WTC11 (cell line): ENCODE measurements around the gene TRPV2. TPM values are rescaled to one million over a fixed set of nuclear protein-coding genes. Genes with fewer than 3 reads are reported as not detected.

Source experiments
- ATAC-seq: fragments of 200-7000 bp; cut with Tn5 transposase; 2 replicates; pipeline ENCODE4 v1.10.0; 2021; ENCODE audit warnings: mild to moderate bottlenecking, moderate library complexity
- CTCF ChIA-PET: fragments of 300-600 bp; sonication (Branson Sonifier 250); formaldehyde crosslinking; loops from one replicate; lab custom pipeline; 2021; ENCODE audit warnings: antibody characterized with exemption; lab: Charles Lee
- POLR2A ChIA-PET: fragments of 350-600 bp; sonication (Branson Sonifier 250); formaldehyde crosslinking; loops from one replicate; lab custom pipeline; 2021; ENCODE audit warnings: antibody characterized with exemption; lab: Charles Lee
- DNase-seq: peaks from one replicate; pipeline ENCODE4 v3.0.0; 2021; ENCODE audit warnings: low spot score
- H3K27ac Mint-ChIP-seq: 2 replicates; pipeline ENCODE4 v1.8.0; 2021; ENCODE audit warnings: mixed read lengths
- H3K27me3 Mint-ChIP-seq: 2 replicates; pipeline ENCODE4 v1.8.0; 2021; ENCODE audit warnings: low read depth, mild to moderate bottlenecking, moderate library complexity, mixed read lengths
- H3K36me3 Mint-ChIP-seq: 2 replicates; pipeline ENCODE4 v1.8.0; 2021; ENCODE audit warnings: mixed read lengths
- H3K4me1 Mint-ChIP-seq: 2 replicates; pipeline ENCODE4 v1.8.0; 2022; ENCODE audit warnings: mixed read lengths
- H3K4me3 Mint-ChIP-seq: 2 replicates; pipeline ENCODE4 v1.8.0; 2021; ENCODE audit warnings: mild to moderate bottlenecking, moderate library complexity, mixed read lengths
- H3K9me3 Mint-ChIP-seq: 2 replicates; pipeline ENCODE4 v1.8.0; 2021; ENCODE audit warnings: mixed read lengths
- CREM ChIP-seq: sonication (generic); formaldehyde crosslinking; IDR thresholded peaks from 2 replicates; pipeline ENCODE4 v1.8.1; 2022; ENCODE audit warnings: mild to moderate bottlenecking, missing genetic modification reagents, moderate library complexity
- ETV6 ChIP-seq: sonication (generic); formaldehyde crosslinking; IDR thresholded peaks from 2 replicates; pipeline ENCODE4 v1.8.1; 2022; ENCODE audit warnings: mild to moderate bottlenecking, missing genetic modification reagents
- HMGA2 ChIP-seq: fragments of 250-450 bp; sonication (Bioruptor Pico); IDR thresholded peaks from 2 replicates; pipeline ENCODE4 v1.4.0; 2021; ENCODE audit warnings: mild to moderate bottlenecking, moderate library complexity
- MXD4 ChIP-seq: fragments of 250-450 bp; sonication (Bioruptor Pico); IDR thresholded peaks from 2 replicates; pipeline ENCODE4 v1.8.0; 2021; ENCODE audit warnings: mild to moderate bottlenecking, moderate library complexity, borderline replicate concordance
- NFYB ChIP-seq: sonication (generic); formaldehyde crosslinking; conservative IDR thresholded peaks from 2 replicates; pipeline ENCODE4 v1.8.0; 2022; ENCODE audit warnings: low read depth, missing genetic modification reagents
- NR1H2 ChIP-seq: sonication (generic); formaldehyde crosslinking; IDR thresholded peaks from 2 replicates; pipeline ENCODE4 v1.9.0; 2021; ENCODE audit warnings: mild to moderate bottlenecking, moderate library complexity, missing genetic modification reagents
- RELA ChIP-seq: sonication (generic); formaldehyde crosslinking; IDR thresholded peaks from 2 replicates; pipeline ENCODE4 v1.8.1; 2022; ENCODE audit warnings: missing genetic modification reagents, mild to moderate bottlenecking, borderline replicate concordance
- SMAD3 ChIP-seq: sonication (generic); formaldehyde crosslinking; IDR thresholded peaks from 2 replicates; pipeline ENCODE4 v1.8.0; 2022; ENCODE audit warnings: missing genetic modification reagents, mild to moderate bottlenecking, borderline replicate concordance
- STAT6 ChIP-seq: sonication (generic); formaldehyde crosslinking; conservative IDR thresholded peaks from 2 replicates; pipeline ENCODE4 v1.8.1; 2023; ENCODE audit warnings: mild to moderate bottlenecking, low read depth, missing genetic modification reagents, moderate library complexity
- USF1 ChIP-seq: sonication (generic); formaldehyde crosslinking; IDR thresholded peaks from 2 replicates; pipeline ENCODE4 v1.8.0; 2022; ENCODE audit warnings: mild to moderate bottlenecking, missing genetic modification reagents
- ZBTB43 ChIP-seq: sonication (generic); formaldehyde crosslinking; IDR thresholded peaks from 2 replicates; pipeline ENCODE4 v1.8.1; 2023; ENCODE audit warnings: mild to moderate bottlenecking, missing genetic modification reagents
- ZMAT4 ChIP-seq: fragments of 250-450 bp; sonication (Bioruptor Pico); IDR thresholded peaks from 2 replicates; pipeline ENCODE4 v1.9.0; 2021; ENCODE audit warnings: mild to moderate bottlenecking
- ZNF232 ChIP-seq: sonication (generic); formaldehyde crosslinking; IDR thresholded peaks from 2 replicates; pipeline ENCODE4 v1.8.0; 2022; ENCODE audit warnings: mild to moderate bottlenecking, missing genetic modification reagents
- ZNF281 ChIP-seq: sonication (generic); formaldehyde crosslinking; IDR thresholded peaks from 2 replicates; pipeline ENCODE4 v1.8.0; 2023; ENCODE audit warnings: mild to moderate bottlenecking, missing genetic modification reagents
- ZNF317 ChIP-seq: sonication (generic); formaldehyde crosslinking; IDR thresholded peaks from 2 replicates; pipeline ENCODE4 v1.8.1; 2023; ENCODE audit warnings: low read depth, mild to moderate bottlenecking, moderate library complexity, missing genetic modification reagents, borderline replicate concordance
- ZNF532 ChIP-seq: fragments of 250-450 bp; sonication (Bioruptor Pico); IDR thresholded peaks from 2 replicates; pipeline ENCODE4 v1.9.0; 2021; ENCODE audit warnings: mild to moderate bottlenecking, borderline replicate concordance
- total RNA-seq: library from RNA; stranded (reverse); gene quantifications from 3 replicates; pipeline ENCODE4 v1.2.3, GENCODE V29; 2021

The TRPV2 gene
- total RNA-seq, 1 experiment from 2014 or later, result 3.5 TPM

GRCh38 chr17:16466407-16466806 is 51.0 kb downstream of the TRPV2 start:
- H3K9me3 Mint-ChIP-seq, result no peaks in the 10 kb centered on the region
- TF ChIP-seq ZBTB43 (CRISPR knock-in tag) (no peak), RELA (CRISPR knock-in tag) (no peak), ZNF317 (CRISPR knock-in tag) (no peak), ETV6 (CRISPR knock-in tag) (no peak), ZMAT4 (CRISPR knock-in tag) (no peak), ZNF232 (CRISPR knock-in tag) (no peak)
- H3K4me1 Mint-ChIP-seq, result peaks cover 51% of the 10 kb centered on the region
- H3K27me3 Mint-ChIP-seq, result no peaks in the 10 kb centered on the region
- H3K27ac Mint-ChIP-seq, result 0 out of 2 replicates have a peak overlapping the region, but pooled peaks have one; percentile 1
- ChIA-PET CTCF (interaction anchor here (1.2 to 7.6 kb wide), 3 partner anchors 55 to 59 kb away, joined by 5 to 56 read pairs (median 7); no protein-coding TSS in a partner anchor), POLR2A (interaction anchor here (0.5 to 1.2 kb wide), 2 partner anchors 15 to 165 kb away, joined by 3 to 6 read pairs; no protein-coding TSS in a partner anchor)
- no peak for DNase-seq
- peaks cover 8% of the 10 kb centered on the region; the same call in 1 of the 2 replicates for H3K36me3 Mint-ChIP-seq
- no peak overlapping the region for H3K4me3 Mint-ChIP-seq
- no peak for ATAC-seq

- Mint-ChIP-seq H3K4me1 (peaks cover 55% of the 10 kb centered on the region), H3K4me3 (no peak overlapping the region), H3K27me3 (no peaks in the 10 kb centered on the region), H3K9me3 (no peaks in the 10 kb centered on the region)
- ATAC-seq, result no peak
- TF ChIP-seq MXD4 (CRISPR knock-in tag), result no peak
- no peak for TF ChIP-seq NR1H2 (CRISPR knock-in tag)
- TF ChIP-seq HMGA2 (CRISPR knock-in tag), result no peak
- TF ChIP-seq USF1 (CRISPR knock-in tag), result no peak
- TF ChIP-seq ZNF281, result no peak
- no peak for TF ChIP-seq NFYB (CRISPR knock-in tag)
- TF ChIP-seq ZNF532 (CRISPR knock-in tag), result no peak
- no peak for TF ChIP-seq CREM (CRISPR knock-in tag)
- TF ChIP-seq SMAD3 (CRISPR knock-in tag), result no peak
- TF ChIP-seq STAT6, result no peak
- TF ChIP-seq, all 79 proteins: peak for 0
- peaks cover 4% of the 10 kb centered on the region; the same call in 1 of the 2 replicates for H3K36me3 Mint-ChIP-seq
- CTCF ChIA-PET, result interaction anchor here (0.7 to 1.2 kb wide), 3 partner anchors 14 to 54 kb away, joined by 3 to 7 read pairs (median 4); no protein-coding TSS in a partner anchor
- DNase-seq, result no peak
- no peak overlapping the region for H3K27ac Mint-ChIP-seq
- POLR2A ChIA-PET, result interaction anchor here (0.5 to 1.2 kb wide), 2 partner anchors 14 to 165 kb away, joined by 3 to 6 read pairs; no protein-coding TSS in a partner anchor
Observed at GRCh38 chr17:16467044-16467443, 51.7 kb downstream of the TRPV2 start.
